Loucy (cell line): ENCODE results near the gene RCAN2.

Source experiments
- CTCF ChIP-seq: fragments of 200-600 bp; sonication (generic); conservative IDR thresholded peaks from 2 replicates; pipeline ENCODE4 v1.5.1; 2014; ENCODE audit warnings: mild to moderate bottlenecking, antibody characterized with exemption, low read length
- EZH2phosphoT487 ChIP-seq: fragments of 200-600 bp; IDR thresholded peaks from 2 replicates; pipeline ENCODE4 v1.6.1; 2018; ENCODE audit warnings: antibody characterized with exemption, mild to moderate bottlenecking, moderate library complexity, borderline replicate concordance

DNA sequence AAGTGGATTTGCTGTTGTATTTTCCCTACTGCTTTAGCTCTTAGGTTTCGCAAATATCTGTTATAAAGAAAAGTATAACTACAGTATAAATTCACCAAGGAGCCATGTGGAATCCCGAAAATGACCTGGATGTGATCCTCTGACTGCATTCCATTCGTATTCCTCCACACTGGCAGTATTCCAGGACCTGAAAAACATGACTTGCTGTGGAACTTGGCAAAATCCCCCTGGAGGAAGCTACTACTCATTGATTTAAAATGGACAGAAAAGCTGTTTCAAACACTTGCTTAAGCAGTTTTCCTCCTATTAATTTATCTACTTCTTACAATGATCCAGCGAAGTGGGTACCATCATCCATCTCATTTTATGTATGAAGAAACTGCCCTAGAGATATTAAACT, 307.1 kb downstream of the RCAN2 start:
- TF ChIP-seq CTCF, result no peak
- TF ChIP-seq EZH2phosphoT487, result no peak
